Measurements from ENCODE around the gene PTPN4. TPM values are rescaled to one million over a fixed set of nuclear protein-coding genes. Genes with fewer than 3 reads are reported as not detected.

The PTPN4 gene
- total and polyA plus RNA-seq, 10 of the 15 experiments (the other 5 are each of a cell fraction or from before 2014, with no cell fraction given): 5.0 to 29.7 (median 23.7) TPM

- DNase-seq (ENCODE audit: low read depth, low spot score): no peak
- BruUV-seq (replicated peaks): no TSS peak
- Histone ChIP-seq H3K4me2 (ENCODE audit: control insufficient read depth, insufficient read depth) (no peak overlapping the region), H3K9me3 (replicated peaks; ENCODE audit: control insufficient read depth, insufficient read depth, low read length) (no peaks in the 10 kb centered on the region), H2AFZ (ENCODE audit: control insufficient read depth, low read depth, low read length) (no peak overlapping the region), H3K27me3 (replicated peaks in 1 of 2; ENCODE audit: control insufficient read depth in 2 of 2, insufficient read depth in 2 of 2, low read length in 1 of 2) (no peaks in the 10 kb centered on the region), H3K27ac (ENCODE audit: control insufficient read depth, insufficient read depth) (no peak overlapping the region), H3K9ac (ENCODE audit: control insufficient read depth, insufficient read depth, low read length) (no peak overlapping the region), H3K36me3 (ENCODE audit: control insufficient read depth in 2 of 2, insufficient read depth in 2 of 2, low read length in 1 of 2) (no peaks in the 10 kb centered on the region; a peak in 1 of 4 replicates), H3K79me2 (ENCODE audit: control insufficient read depth, insufficient read depth, low read length) (no peaks in the 10 kb centered on the region), H3K4me3 (no peak overlapping the region), H3K4me1 (ENCODE audit: control insufficient read depth, insufficient read depth, low read length) (no peaks in the 10 kb centered on the region), H4K20me1 (ENCODE audit: control insufficient read depth, insufficient read depth) (no peaks in the 10 kb centered on the region)
- in situ Hi-C loops (cut with MboI) (no loop called here), intact Hi-C loops (cut with micrococcal nuclease; ENCODE audit: unreplicated experiment) (no loop called here)
- ChIA-PET POLR2A (no interaction called here), RAD21 (ENCODE audit: unreplicated experiment) (no interaction called here), CTCF (no interaction called here), SMC1A (ENCODE audit: uncharacterized antibody, unreplicated experiment) (interaction anchor here (1.2 kb wide), 1 partner anchor 9 kb away, joined by 3 read pairs; no protein-coding TSS in a partner anchor)
- ATAC-seq: no peak
- FAIRE-seq: no peak
- TF ChIP-seq ATF2 (IDR thresholded peaks at IDR 0.05; ENCODE audit: low read length) (no peak), TBL1XR1 (IDR thresholded peaks at IDR 0.05; ENCODE audit: low read depth, low read length) (no peak), WRNIP1 (IDR thresholded peaks at IDR 0.05; ENCODE audit: borderline replicate concordance, low read depth, low read length) (no peak), KLF5 (IDR thresholded peaks at IDR 0.05; ENCODE audit: partially characterized antibody) (no peak), SMAD1 (IDR thresholded peaks at IDR 0.05; ENCODE audit: low read depth, partially characterized antibody) (no peak), REST (IDR thresholded peaks at IDR 0.05; ENCODE audit: low read depth, low read length) (no peak), IKZF2 (IDR thresholded peaks at IDR 0.05) (no peak), PRDM15 (CRISPR knock-in tag; IDR thresholded peaks at IDR 0.05) (no peak), CEBPZ (IDR thresholded peaks at IDR 0.05; ENCODE audit: low read depth, low read length) (no peak), RELA (IDR thresholded peaks at IDR 0.05; ENCODE audit: borderline replicate concordance, partially characterized antibody) (no peak), KDM1A (IDR thresholded peaks at IDR 0.05; ENCODE audit: borderline replicate concordance) (no peak), NBN (IDR thresholded peaks at IDR 0.05) (no peak), RBBP5 (conservative IDR thresholded peaks at IDR 0.05) (no peak), CHD2 (IDR thresholded peaks at IDR 0.05; ENCODE audit: borderline replicate concordance, low read depth, low read length) (no peak)
Measured at GRCh38 chr2:119934319-119934718, 174.6 kb downstream of the PTPN4 start.

All from GM12878 (cell line).